HG02588 (cell line): ENCODE results near the gene NPTX2.
"Not testable (repeated sequence)": the region's sequence is repeated elsewhere in the genome, so short reads cannot be mapped to it uniquely, and the experiment has no call there.

Source experiments
- ATAC-seq: cut with Tn5 transposase; IDR thresholded peaks from one replicate; pipeline ENCODE4 v1.9.1; 2021; ENCODE audit warnings: mild to moderate bottlenecking, moderate library complexity; ENCODE audit not compliant: unreplicated experiment

The NPTX2 gene, protein sequence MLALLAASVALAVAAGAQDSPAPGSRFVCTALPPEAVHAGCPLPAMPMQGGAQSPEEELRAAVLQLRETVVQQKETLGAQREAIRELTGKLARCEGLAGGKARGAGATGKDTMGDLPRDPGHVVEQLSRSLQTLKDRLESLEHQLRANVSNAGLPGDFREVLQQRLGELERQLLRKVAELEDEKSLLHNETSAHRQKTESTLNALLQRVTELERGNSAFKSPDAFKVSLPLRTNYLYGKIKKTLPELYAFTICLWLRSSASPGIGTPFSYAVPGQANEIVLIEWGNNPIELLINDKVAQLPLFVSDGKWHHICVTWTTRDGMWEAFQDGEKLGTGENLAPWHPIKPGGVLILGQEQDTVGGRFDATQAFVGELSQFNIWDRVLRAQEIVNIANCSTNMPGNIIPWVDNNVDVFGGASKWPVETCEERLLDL

DNA sequence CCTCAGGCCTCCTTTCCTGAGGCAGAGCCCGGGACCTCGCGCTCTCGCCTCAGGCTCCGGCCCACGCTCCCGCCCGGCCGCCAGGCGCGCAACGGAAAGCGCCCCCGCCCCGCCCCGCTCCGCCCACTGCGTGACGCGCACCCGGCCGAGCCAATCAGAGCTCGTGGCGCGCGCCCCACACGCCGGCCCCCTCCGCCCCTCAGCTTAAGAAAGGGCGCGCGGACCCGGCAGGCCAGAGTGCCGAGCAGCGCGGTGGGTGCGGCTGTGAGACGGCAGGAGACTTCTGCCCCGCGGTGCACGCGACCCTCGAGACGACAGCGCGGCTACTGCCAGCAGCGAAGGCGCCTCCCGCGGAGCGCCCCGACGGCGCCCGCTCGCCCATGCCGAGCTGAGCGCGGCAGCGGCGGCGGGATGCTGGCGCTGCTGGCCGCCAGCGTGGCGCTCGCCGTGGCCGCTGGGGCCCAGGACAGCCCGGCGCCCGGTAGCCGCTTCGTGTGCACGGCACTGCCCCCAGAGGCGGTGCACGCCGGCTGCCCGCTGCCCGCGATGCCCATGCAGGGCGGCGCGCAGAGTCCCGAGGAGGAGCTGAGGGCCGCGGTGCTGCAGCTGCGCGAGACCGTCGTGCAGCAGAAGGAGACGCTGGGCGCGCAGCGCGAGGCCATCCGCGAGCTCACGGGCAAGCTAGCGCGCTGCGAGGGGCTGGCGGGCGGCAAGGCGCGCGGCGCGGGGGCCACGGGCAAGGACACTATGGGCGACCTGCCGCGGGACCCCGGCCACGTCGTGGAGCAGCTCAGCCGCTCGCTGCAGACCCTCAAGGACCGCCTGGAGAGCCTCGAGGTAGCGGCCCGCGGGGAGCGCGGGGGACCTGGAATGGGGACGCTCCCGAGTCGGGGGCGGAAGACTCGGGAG lies at the start of gene NPTX2:
NPTX2 (plus strand) TSS at position 235 of the 909 bp plus-strand sequence; CDS start at position 412, 177 bp downstream.
- no peak for ATAC-seq

DNA sequence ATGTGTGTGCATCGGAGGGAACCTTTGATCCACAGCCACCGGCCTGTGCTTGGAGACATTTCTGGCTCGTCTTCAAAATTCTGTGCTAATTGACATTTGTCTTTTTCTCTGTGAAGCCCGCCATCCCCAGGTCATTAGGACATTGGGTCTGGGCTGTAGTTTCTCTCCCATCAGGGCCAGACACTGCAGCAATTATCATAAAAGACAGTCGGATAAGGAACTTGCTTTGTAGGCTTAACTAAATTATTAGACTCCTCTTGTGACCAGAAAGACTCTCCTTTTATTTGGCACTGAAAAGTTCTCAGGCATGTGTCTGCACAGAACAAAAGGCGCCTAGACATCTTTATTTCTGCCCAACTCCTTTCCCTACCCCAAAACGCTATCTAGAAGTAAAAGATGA lies 49.1 kb upstream of the NPTX2 start:
- no peak for ATAC-seq

DNA sequence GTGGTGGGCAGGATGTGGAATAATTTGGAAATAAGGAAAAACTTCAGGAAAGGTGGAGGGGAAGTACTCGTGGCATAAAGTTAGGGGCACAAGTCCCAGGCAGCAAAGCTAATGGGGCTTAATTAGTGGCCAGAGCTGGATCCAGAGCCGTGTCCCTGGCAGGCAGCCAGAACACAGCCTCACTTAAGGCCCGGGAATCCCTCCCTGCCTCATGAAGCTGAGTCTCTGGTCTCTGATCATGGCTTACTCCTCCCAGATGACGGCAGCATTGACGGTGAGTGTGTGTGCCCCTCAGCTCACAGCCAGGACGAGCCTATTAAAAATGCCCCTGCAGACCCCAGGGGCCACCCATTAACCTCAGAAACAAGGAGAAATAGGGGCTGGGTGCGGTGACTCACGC lies 48.2 kb upstream of the NPTX2 start:
- no peak for ATAC-seq

DNA sequence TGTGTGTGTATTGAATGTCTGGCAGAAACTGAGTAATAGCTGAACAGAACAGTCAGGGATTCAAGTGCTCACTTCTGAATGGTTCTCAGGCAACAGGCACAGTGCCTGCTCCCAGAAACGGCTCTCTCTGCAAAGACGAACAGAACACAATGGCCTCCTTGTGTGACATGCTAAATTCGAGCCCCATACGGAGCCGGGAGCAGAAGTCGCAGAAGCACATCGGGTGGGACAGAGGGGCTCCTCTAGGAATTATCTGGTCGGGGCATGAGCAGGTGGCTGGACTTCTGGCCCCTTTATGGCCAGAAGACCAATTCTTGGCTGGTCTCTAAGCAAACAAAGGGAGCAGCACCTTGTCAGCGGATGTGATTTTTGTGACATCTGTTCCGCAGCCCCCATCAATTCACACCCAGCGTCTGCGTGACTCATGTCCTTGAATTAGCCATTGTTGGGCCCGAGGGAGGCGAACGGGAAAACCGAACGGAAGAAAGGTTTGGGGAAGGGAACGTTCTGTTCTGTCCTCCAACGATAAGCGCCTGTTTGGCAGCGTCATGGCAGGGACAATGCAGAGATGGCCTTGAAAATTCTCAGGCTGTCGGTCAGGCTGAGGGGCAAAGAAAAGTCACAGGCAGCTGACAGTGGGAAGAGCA lies 47.3 kb upstream of the NPTX2 start:
- ATAC-seq: no peak

DNA sequence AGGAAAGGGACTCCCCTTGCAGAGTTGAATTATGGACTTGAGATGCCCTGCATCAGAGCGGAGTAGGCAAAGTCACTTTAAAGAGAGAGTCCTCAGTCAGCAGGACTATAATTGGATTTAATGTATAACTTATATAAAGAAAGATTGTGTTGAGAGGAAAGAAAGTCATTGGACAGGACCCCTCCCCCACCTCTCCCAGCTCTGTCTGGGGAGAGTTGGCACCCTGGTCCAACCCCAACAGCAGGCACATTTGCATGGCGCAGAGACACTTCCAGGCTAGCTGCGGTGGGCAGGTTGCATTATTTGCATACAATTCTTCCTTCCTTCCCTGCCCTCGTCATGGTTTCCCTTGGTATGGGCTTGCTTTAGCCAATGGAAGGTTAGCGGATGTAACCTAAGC lies 46.1 kb upstream of the NPTX2 start:
- no peak for ATAC-seq

DNA sequence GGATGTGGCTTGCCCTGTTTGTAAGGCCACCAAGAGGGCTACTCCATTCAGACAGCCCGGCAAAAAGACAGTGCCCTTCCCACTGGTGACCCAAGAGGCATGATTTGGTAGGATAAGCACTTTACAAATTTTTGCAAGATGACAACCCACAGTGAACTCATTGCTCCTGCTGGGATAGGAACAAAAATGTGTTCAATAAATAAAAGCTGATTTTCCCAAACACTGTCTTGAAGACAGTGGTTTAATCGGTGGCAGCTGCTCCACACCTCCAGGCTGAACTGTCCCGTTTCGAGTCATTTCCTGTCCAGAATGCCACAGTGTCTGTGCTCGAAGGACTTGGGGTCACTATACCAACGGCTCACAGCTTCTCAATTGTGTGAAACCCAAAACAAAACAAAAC lies 45.1 kb upstream of the NPTX2 start:
- ATAC-seq: no peak

DNA sequence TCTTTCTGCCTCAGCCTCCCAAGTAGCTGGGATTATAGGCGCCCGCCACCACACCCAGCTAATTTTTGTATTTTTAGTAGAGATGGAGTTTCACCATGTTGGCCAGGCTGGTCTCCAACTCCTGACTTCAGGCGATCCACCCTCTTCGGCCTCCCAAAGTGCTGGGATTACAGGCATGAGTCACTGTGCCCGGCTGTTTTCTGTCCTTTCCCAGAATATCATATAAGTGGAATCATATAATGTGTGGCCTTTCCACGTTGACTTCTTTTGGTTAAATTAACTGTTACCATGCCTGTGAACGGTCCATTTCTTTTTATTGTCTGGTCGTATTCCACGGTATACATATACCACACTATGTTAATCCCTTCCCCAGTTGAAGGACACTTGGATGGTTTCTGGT lies 44.4 kb upstream of the NPTX2 start:
- ATAC-seq: not testable (repeated sequence)

DNA sequence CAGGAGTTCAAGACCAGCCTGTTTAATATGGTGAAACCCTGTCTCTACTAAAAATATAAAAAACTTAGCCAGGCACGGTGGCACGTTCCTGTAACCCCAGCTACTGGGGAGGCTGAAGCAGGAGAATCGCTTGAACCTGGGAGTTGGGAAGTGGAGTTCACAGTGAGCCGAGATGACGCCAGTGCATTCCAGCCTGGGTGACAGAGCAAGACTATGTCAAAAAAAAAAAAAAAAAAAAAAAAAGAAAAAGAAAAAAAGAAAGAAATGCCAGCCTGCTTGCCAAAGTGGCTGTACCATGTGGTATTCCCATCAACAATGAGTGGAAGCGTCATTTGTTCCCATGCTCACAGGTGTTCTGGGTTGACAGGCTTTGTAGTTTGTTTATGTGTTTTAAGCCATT lies 43.3 kb upstream of the NPTX2 start:
- ATAC-seq: no peak

DNA sequence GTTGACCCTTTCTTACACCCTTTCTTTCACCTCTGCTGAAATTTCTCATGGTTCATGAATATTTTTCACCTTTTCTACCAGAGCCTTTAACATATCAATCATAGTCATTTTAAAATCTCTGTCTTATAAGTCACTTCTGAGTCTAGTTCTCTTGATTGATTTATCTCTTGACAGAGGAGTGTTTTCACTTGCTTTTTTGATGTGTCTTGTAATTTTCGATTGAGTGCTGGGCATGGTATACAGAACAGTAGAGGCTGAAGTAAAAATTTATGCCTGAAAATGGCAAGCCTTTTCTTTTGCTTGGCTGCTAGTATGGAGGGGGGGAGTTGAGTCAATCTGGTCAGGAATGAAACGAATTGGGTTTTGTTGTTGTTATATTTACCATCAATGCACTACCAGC lies 41.2 kb upstream of the NPTX2 start:
- no peak for ATAC-seq

DNA sequence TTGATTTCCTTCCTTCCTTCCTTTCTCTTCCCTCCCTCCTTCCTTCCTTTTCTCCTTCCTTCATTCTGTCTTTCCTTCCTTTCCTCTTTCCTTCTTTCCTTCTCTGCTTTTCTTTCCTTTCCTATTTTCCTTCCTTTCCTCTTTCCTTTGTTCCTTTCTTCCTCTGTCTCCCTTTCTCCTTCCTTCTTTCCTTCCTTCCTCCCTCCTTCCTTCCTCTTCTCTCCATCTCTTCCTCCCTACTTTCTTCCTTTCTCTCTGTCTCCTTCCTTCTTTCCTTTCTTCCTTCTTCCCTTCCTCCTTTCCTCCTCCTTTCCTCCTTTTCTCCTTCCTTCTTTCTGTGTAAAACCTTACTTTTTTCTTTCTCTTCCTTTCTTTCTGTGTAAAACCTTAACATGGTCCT lies 32.3 kb upstream of the NPTX2 start:
- ATAC-seq: no peak

DNA sequence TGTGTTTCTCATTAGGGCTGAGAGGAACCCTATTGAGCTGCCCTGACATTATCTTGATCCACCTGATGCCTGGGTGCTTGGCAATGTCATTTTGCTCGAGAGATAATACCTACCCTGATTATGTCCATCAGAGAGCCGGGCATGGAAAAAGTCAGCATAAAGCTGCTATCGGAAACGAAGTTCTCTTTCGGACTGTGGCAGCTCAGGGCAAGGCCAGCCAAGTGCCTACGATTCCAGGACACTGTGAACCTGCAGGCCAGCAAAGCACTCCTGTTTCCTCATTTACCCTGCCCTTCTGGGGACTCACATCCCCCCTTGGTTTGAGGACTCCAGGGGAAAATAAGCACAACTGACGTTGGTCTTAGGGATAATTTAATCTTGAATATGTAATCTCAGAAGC lies 25.2 kb upstream of the NPTX2 start:
- no peak for ATAC-seq

DNA sequence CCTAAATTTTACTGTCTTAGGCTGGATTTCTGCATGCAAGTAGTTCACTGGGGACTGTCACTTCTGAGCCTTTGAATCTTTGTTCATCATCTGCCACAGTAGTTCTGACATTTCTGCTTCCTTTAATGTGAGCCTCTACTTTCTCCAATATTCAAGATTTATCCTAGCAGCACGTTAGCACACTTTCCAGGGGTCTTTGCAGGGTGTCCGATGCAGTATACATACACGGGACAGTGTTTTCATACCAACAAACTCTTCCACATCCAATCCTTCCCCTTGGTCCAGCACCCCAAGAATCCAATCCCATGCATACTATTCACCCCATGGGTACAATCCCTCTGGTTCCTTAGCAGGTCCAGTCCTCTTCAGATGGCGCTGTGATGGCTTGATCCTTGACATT lies 22.7 kb upstream of the NPTX2 start:
- no peak for ATAC-seq

DNA sequence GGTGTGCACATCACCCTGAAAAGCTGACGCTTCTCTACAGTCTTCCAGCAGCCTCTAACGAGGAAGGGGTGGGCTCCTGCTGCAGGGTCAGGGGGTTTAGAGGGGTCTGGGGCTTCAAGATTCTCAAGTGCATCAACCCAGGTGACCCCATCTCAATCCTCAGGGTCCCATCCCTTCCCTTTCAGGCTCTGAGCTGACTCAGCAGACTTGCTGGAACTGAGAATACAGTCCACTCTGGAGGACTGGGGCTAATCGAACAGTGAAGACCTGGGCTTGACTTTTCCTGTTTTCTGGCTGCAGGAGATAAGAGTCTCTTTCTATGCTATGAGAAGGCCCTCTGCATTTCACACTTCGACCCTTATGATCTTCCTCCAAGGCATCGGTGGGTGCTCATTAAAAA lies 22.3 kb upstream of the NPTX2 start:
- no peak for ATAC-seq

DNA sequence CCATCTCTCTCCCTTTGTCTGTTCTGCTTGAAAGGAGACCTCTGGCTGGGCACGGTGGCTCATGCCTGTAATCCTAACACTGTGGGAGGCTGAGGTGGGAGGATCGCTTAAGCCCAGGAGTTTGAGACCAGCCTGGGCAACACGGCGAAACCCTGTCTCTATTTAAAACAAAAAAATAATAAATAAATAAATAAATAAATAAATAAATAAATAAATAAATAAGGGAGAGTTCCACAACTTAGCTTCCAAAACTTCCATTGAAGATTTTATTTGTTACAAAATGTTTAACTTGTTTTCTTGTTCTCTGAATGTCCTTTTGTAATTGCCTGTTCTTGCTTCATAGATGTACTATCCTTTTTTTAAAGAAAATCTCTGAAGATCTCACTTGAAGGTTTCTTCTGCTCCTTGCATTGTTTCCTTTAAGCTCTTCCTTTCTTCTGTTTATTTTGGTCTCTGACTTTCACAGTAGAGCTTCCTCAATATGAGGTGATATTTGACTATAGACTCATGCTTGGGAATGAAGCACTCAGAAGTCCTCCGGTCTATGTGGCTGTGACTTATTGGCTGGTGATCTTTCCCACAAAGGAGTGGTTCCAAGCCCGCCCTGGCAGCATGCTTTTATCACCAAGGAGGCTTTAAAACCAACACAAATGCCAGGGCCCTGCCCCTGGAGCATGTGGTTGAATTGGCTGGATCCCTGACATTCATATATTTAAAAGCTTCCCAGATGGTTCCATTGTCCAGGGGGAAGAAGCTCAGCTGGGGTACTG lies 18.1 kb upstream of the NPTX2 start:
- ATAC-seq: no peak

DNA sequence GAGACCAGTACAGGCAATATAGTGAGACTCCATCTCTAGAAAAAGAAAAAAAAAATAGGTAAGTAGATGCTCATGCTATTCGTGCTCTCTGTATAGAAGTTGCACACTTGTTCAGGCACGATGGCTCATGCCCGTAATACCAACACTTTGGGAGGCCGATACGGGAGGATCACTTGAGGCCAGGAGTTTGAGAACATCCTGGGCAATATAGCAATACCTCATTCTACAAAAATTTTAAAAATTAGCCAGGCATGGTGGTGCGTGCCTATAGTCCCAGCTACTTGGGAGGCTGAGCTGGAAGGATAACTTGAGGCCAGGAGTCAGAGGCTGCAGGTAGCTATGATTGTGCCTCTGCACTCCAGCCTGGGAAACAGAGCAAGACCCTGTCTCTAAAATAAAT lies 17.2 kb upstream of the NPTX2 start:
- no peak for ATAC-seq

DNA sequence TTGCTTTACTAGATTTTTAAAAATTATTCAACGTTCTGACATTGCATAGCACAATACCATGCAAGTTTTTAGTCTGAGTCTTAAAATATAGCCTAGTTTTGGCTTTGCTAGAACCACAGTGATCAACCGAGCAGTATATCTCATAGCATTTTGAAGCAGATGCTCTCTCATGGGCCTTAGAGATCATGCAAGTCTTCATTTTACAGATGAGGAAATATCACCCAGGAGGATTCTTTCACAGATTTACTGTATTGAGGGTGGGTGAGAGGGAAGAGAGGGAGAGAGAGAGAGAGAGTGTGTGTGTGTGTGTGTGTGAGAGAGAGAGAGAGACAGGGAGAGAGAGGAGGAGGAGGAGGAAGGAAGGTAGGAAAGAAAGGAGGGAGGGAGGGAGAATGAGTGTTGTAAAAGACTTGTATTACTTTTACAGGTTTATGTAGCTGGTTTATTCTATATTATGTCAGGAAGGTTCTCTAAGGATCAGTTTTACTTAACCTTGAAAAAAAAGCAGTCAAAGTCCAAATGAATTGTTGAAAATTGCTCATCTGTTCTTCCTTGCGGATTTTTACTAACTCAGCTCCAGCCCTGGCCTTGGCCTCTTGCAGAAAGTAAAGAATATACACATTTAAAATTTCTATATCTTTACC lies 14.2 kb upstream of the NPTX2 start:
- no peak for ATAC-seq

DNA sequence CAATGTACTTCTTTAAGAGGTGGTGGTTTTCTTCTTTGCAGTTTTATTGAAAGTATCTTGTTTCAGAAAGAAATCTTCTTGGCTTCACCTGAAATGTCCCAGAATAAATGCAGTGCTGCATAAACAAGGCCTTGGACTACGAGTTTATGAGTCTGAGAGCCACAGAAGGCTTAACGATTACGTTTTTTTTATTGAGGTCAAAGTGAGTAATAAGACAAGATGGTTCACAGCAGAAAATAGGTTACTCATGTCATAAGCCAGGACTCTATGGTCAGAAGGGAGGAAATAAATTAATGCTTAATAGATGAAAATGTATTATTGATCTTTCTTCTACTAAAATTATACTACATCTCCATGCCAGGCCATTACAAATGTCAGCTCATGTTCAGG lies 13.7 kb upstream of the NPTX2 start:
- no peak for ATAC-seq

DNA sequence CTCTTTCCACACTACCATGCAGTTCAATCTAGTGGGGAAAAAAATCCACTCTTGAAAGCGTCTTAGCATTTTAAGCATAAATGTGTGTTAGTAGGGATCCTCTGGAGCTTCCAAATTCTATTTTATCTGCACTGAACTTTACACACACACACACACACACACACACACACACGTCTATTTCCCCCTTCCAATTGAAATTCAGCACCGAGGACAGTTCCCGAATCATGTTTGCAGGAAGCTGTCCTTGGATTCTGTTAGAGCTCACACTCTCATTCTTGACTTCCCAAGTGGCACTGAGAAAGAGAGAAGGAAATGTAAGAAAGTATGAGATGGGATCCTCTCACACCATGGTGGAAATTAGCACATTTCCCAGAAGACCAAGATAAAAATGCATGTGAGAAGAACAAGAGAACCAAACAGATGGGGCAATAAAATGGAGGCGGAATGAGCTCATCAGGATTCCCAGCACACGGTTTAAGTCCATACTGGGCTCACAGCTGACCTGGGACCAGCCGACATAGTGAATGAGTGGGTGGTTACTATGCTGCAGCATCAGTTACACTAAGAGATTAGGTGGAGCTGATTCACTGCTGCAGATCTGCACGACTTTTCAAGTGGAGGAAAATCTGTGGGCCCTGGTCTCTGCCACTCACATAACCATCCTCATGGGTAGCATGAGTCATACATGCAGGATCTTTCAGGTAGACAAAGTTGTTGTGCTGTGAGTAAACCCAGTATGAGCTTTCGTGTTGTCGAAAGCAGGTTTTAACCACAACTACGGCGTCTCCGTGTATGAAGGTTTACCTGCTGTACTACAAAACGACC lies 3.3 kb upstream of the NPTX2 start:
- no peak for ATAC-seq

DNA sequence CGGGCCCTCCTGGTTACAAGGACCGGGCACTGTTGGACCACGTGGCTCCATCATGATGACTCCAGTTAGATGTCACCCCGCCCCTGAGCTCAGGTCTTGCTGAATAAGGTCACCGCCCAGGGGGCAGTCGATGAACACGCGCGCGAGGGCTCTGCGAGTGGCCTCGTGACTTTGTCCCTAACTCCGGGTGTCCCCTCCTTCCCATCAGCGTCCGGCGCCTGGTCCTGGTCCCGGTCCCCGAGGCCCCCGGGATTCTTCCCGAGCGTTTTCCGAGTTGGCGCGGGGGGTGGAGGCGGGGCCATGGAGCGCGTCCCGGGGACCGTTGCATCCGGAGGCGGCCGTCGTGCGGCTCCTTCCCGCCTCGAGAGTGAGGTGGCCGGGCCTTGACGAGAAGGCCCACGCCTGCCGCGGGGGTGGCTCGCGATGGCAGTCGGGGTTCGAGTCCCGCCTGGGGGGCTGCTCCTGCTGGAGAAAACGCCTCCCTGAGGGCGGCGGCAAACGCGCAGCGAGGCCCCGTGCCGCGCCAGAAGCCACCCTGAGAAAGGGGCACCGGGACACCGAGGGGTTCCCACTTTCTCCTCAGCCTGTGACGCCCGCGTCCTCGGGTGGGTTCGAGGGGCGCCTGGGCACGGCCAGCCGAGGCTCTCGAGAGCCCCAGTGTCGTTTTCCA lies 569 bp upstream of the NPTX2 start:
- no peak for ATAC-seq
